GM19438 (cell line): ENCODE measurements around the gene RFPL2.
"Not testable (repeated sequence)": the region's sequence is repeated elsewhere in the genome, so short reads cannot be mapped to it uniquely, and the experiment has no call there.

Source experiments
- ATAC-seq: cut with Tn5 transposase; IDR thresholded peaks from one replicate; pipeline ENCODE4 v1.9.1; 2021; ENCODE audit warnings: low read depth; ENCODE audit not compliant: unreplicated experiment

RFPL2 gene

GRCh38 chr22:32206774-32207758, 2.2 kb upstream of the RFPL2 start:
- no peak for ATAC-seq

- no peak for ATAC-seq
Measured at GRCh38 chr22:32205974-32206773, 1.3 kb upstream of the RFPL2 start.

GRCh38 chr22:32204040-32204855, 625 bp downstream of the RFPL2 start:
- no peak for ATAC-seq

GRCh38 chr22:32203181-32204039, 1.5 kb downstream of the RFPL2 start:
- no peak for ATAC-seq

GRCh38 chr22:32202539-32203180, 2.2 kb downstream of the RFPL2 start:
- ATAC-seq = no peak

- no peak for ATAC-seq
Measured at GRCh38 chr22:32202161-32202538, 2.7 kb downstream of the RFPL2 start.

- no peak for ATAC-seq
Measured at GRCh38 chr22:32200752-32201151, 4.1 kb downstream of the RFPL2 start.

- no peak for ATAC-seq
Measured at GRCh38 chr22:32199961-32200360, 4.9 kb downstream of the RFPL2 start.

- no peak for ATAC-seq
Measured at GRCh38 chr22:32199341-32199740, 5.5 kb downstream of the RFPL2 start.

- not testable (repeated sequence) for ATAC-seq
Measured at GRCh38 chr22:32197553-32198226, 7.2 kb downstream of the RFPL2 start.

GRCh38 chr22:32195900-32196299, 9.0 kb downstream of the RFPL2 start:
- not testable (repeated sequence) for ATAC-seq

- not testable (repeated sequence) for ATAC-seq
Measured at GRCh38 chr22:32193346-32193745, 11.5 kb downstream of the RFPL2 start.

- ATAC-seq = not testable (repeated sequence)
Measured at GRCh38 chr22:32191021-32191420, 13.9 kb downstream of the RFPL2 start.

- no peak for ATAC-seq
Measured at GRCh38 chr22:32185821-32186220, 19.1 kb downstream of the RFPL2 start.

- ATAC-seq = no peak
Measured at GRCh38 chr22:32183625-32184024, 21.2 kb downstream of the RFPL2 start.

GRCh38 chr22:32181043-32181442, 23.8 kb downstream of the RFPL2 start:
- ATAC-seq = no peak

- no peak for ATAC-seq
Measured at GRCh38 chr22:32177221-32177765, 27.6 kb downstream of the RFPL2 start.
